Spleen (tissue), 7 donors: Measurements from ENCODE around the gene ERH.

Experiments
- POLR2A ChIP-seq, 3 donors: fragments of 450-650 bp; IDR thresholded peaks; one replicate each; pipeline ENCODE4 v1.5.1; 2017; ENCODE audit warnings: antibody characterized with exemption in 3 of 3, mild to moderate bottlenecking in 1 of 3
- TF ChIP-seq, protein P1 (sequence below), 11 experiments: fragments of 200-600 bp in 7 of 11; fragments of 450-650 bp in 4 of 11; sonication (generic) in 4 of 11; IDR thresholded peaks in 8 of 11; conservative IDR thresholded peaks in 3 of 11; 1 replicate in 7 of 11; 2 replicates in 4 of 11; pipeline versions ENCODE4 v1.4.0 to v1.8.0; 2016 to 2021; ENCODE audit warnings: antibody characterized with exemption in 11 of 11, inconsistent platforms in 4 of 11, mild to moderate bottlenecking in 1 of 11
- donor health status: DM: no; HTN: no; CAD: no; lungs with moderate emphysema.
- donor health status: DM: no; HTN: no; CAD: no.
- donor health status: DM: no; HTN: no; CAD: no.

DNA sequence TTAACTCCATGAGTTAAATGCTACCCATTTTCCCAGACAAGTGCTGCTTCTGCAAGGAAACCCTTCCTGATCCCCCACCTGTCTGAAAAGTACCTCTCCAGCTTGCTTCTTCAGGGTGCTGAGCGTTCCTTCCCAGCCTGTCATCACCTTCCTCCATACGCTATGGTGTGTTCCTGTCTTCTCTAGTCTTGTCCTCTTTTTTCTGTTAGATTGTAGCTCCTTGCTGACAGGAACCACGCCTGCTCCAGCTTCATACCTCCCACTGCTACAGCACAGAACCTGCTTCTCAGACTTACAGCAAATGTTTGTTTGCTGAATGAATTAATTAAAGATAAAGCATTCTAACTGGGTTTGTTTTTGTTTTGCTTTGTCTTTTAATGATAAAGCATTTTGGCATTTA is 39.1 kb downstream of the ERH start:
- TF ChIP-seq POLR2A (IDR thresholded peaks at IDR 0.05): no peak
- TF ChIP-seq, protein P1, sequence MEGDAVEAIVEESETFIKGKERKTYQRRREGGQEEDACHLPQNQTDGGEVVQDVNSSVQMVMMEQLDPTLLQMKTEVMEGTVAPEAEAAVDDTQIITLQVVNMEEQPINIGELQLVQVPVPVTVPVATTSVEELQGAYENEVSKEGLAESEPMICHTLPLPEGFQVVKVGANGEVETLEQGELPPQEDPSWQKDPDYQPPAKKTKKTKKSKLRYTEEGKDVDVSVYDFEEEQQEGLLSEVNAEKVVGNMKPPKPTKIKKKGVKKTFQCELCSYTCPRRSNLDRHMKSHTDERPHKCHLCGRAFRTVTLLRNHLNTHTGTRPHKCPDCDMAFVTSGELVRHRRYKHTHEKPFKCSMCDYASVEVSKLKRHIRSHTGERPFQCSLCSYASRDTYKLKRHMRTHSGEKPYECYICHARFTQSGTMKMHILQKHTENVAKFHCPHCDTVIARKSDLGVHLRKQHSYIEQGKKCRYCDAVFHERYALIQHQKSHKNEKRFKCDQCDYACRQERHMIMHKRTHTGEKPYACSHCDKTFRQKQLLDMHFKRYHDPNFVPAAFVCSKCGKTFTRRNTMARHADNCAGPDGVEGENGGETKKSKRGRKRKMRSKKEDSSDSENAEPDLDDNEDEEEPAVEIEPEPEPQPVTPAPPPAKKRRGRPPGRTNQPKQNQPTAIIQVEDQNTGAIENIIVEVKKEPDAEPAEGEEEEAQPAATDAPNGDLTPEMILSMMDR (IDR thresholded peaks at IDR 0.05 in 8 of 11, conservative IDR thresholded peaks at IDR 0.05 in 3 of 11): no peak
